ENCODE data around the gene SMAD7. TPM values are rescaled to one million over a fixed set of nuclear protein-coding genes. Genes with fewer than 3 reads are reported as not detected.

SMAD7 gene
- total and polyA plus RNA-seq, 2 experiments from 2014 or later, result 11.8 to 29.8 TPM

DNA sequence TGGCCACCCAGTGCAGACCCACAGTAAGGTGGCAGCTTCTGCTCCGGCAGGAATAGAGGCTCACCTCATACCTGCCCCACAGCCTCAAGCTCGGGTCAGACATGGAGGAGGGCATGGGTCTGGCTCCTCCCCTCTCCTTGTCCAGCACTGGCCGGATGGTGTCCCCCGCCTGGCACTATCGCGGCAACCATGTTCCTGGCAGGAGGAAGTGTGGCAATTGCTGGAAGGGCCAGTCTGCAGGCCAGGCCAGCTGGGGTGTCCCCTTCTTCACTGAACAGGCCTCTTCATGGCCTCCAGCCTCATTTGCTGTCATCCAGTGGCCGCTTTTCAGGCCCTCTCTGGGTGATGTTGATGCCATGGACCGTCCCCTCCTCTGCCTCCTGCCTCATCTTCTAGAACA lies 41.4 kb upstream of the SMAD7 start (continued):
- TF ChIP-seq, protein P1, sequence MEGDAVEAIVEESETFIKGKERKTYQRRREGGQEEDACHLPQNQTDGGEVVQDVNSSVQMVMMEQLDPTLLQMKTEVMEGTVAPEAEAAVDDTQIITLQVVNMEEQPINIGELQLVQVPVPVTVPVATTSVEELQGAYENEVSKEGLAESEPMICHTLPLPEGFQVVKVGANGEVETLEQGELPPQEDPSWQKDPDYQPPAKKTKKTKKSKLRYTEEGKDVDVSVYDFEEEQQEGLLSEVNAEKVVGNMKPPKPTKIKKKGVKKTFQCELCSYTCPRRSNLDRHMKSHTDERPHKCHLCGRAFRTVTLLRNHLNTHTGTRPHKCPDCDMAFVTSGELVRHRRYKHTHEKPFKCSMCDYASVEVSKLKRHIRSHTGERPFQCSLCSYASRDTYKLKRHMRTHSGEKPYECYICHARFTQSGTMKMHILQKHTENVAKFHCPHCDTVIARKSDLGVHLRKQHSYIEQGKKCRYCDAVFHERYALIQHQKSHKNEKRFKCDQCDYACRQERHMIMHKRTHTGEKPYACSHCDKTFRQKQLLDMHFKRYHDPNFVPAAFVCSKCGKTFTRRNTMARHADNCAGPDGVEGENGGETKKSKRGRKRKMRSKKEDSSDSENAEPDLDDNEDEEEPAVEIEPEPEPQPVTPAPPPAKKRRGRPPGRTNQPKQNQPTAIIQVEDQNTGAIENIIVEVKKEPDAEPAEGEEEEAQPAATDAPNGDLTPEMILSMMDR (conservative IDR thresholded peaks at IDR 0.05; ENCODE audit: low read depth in 2 of 2), result no peak
- TF ChIP-seq ZNF331 (CRISPR knock-in tag; IDR thresholded peaks at IDR 0.05; ENCODE audit: low read depth) (no peak), EZH2 (IDR thresholded peaks at IDR 0.05; ENCODE audit: low read depth, unreplicated experiment) (no peak)

DNA sequence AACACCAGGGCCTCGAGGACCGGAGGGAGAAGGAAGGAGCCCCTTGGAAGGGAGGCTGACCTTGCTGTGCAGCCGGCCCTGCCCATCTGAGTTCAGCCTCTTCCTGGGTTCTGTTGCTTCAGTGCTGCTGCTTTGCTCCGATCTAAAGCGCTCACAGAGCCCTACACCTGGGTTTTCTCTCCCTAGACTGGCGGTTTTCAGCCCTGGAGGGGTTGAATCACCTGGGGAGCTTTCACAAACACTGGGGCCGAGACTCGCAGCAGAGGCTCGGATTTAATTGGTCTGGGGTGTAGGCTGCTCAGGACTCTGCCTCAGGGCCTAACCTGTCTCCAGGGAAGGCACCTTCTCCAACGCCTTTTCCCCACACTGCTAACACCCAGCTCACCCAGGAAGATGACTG lies 40.9 kb upstream of the SMAD7 start:
- H3K36me3 Mint-ChIP-seq (ENCODE audit: low read depth), result no peaks in the 10 kb centered on the region
- H3K4me1 ChIP-seq (ENCODE audit: insufficient read depth), result no peaks in the 10 kb centered on the region
- H3K9me3 Mint-ChIP-seq, result peaks cover 4% of the 10 kb centered on the region; the same call in 2 of the 3 replicates
- no peak overlapping the region for H3K27ac Mint-ChIP-seq
- peaks cover 8% of the 10 kb centered on the region for H3K27me3 Mint-ChIP-seq (ENCODE audit: insufficient read depth, low read depth, poor library complexity)
- H3K79me2 ChIP-seq (replicated peaks; ENCODE audit: insufficient read depth), result no peaks in the 10 kb centered on the region
- H3K4me2 ChIP-seq, result no peak overlapping the region
- H2AFZ ChIP-seq, result no peak overlapping the region
- H3K4me1 Mint-ChIP-seq, result peaks cover 12% of the 10 kb centered on the region
- H3K9me2 ChIP-seq (ENCODE audit: insufficient read depth), result no peaks in the 10 kb centered on the region
- DNase-seq (ENCODE audit: low spot score), result no peak
- no peaks in the 10 kb centered on the region for H3F3A ChIP-seq (replicated peaks; ENCODE audit: low read depth)
- no peaks in the 10 kb centered on the region for H3K27me3 ChIP-seq (ENCODE audit: insufficient read depth)
- no peak overlapping the region for H3K4me3 ChIP-seq
- no peaks in the 10 kb centered on the region for H4K20me1 ChIP-seq (replicated peaks; ENCODE audit: insufficient read depth)
- TF ChIP-seq STAT1 (IDR thresholded peaks at IDR 0.05; ENCODE audit: unreplicated experiment) (no peak), EZH2 (IDR thresholded peaks at IDR 0.05; ENCODE audit: low read depth, unreplicated experiment) (no peak), CREB1 (CRISPR knock-in tag; IDR thresholded peaks at IDR 0.05; ENCODE audit: low read depth) (no peak), NANOG (IDR thresholded peaks at IDR 0.05; ENCODE audit: borderline replicate concordance) (no peak), ZNF114 (CRISPR knock-in tag; IDR thresholded peaks at IDR 0.05) (no peak), POLR2AphosphoS5 (IDR thresholded peaks at IDR 0.05; ENCODE audit: low read depth) (no peak), ZNF331 (CRISPR knock-in tag; IDR thresholded peaks at IDR 0.05; ENCODE audit: low read depth) (no peak), JUNB (IDR thresholded peaks at IDR 0.05; ENCODE audit: unreplicated experiment) (no peak), EZH2phosphoT487 (IDR thresholded peaks at IDR 0.05; ENCODE audit: unreplicated experiment) (no peak)
- TF ChIP-seq, protein P2, sequence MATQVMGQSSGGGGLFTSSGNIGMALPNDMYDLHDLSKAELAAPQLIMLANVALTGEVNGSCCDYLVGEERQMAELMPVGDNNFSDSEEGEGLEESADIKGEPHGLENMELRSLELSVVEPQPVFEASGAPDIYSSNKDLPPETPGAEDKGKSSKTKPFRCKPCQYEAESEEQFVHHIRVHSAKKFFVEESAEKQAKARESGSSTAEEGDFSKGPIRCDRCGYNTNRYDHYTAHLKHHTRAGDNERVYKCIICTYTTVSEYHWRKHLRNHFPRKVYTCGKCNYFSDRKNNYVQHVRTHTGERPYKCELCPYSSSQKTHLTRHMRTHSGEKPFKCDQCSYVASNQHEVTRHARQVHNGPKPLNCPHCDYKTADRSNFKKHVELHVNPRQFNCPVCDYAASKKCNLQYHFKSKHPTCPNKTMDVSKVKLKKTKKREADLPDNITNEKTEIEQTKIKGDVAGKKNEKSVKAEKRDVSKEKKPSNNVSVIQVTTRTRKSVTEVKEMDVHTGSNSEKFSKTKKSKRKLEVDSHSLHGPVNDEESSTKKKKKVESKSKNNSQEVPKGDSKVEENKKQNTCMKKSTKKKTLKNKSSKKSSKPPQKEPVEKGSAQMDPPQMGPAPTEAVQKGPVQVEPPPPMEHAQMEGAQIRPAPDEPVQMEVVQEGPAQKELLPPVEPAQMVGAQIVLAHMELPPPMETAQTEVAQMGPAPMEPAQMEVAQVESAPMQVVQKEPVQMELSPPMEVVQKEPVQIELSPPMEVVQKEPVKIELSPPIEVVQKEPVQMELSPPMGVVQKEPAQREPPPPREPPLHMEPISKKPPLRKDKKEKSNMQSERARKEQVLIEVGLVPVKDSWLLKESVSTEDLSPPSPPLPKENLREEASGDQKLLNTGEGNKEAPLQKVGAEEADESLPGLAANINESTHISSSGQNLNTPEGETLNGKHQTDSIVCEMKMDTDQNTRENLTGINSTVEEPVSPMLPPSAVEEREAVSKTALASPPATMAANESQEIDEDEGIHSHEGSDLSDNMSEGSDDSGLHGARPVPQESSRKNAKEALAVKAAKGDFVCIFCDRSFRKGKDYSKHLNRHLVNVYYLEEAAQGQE (IDR thresholded peaks at IDR 0.05; ENCODE audit: unreplicated experiment), result no peak
- TF ChIP-seq, protein P3, sequence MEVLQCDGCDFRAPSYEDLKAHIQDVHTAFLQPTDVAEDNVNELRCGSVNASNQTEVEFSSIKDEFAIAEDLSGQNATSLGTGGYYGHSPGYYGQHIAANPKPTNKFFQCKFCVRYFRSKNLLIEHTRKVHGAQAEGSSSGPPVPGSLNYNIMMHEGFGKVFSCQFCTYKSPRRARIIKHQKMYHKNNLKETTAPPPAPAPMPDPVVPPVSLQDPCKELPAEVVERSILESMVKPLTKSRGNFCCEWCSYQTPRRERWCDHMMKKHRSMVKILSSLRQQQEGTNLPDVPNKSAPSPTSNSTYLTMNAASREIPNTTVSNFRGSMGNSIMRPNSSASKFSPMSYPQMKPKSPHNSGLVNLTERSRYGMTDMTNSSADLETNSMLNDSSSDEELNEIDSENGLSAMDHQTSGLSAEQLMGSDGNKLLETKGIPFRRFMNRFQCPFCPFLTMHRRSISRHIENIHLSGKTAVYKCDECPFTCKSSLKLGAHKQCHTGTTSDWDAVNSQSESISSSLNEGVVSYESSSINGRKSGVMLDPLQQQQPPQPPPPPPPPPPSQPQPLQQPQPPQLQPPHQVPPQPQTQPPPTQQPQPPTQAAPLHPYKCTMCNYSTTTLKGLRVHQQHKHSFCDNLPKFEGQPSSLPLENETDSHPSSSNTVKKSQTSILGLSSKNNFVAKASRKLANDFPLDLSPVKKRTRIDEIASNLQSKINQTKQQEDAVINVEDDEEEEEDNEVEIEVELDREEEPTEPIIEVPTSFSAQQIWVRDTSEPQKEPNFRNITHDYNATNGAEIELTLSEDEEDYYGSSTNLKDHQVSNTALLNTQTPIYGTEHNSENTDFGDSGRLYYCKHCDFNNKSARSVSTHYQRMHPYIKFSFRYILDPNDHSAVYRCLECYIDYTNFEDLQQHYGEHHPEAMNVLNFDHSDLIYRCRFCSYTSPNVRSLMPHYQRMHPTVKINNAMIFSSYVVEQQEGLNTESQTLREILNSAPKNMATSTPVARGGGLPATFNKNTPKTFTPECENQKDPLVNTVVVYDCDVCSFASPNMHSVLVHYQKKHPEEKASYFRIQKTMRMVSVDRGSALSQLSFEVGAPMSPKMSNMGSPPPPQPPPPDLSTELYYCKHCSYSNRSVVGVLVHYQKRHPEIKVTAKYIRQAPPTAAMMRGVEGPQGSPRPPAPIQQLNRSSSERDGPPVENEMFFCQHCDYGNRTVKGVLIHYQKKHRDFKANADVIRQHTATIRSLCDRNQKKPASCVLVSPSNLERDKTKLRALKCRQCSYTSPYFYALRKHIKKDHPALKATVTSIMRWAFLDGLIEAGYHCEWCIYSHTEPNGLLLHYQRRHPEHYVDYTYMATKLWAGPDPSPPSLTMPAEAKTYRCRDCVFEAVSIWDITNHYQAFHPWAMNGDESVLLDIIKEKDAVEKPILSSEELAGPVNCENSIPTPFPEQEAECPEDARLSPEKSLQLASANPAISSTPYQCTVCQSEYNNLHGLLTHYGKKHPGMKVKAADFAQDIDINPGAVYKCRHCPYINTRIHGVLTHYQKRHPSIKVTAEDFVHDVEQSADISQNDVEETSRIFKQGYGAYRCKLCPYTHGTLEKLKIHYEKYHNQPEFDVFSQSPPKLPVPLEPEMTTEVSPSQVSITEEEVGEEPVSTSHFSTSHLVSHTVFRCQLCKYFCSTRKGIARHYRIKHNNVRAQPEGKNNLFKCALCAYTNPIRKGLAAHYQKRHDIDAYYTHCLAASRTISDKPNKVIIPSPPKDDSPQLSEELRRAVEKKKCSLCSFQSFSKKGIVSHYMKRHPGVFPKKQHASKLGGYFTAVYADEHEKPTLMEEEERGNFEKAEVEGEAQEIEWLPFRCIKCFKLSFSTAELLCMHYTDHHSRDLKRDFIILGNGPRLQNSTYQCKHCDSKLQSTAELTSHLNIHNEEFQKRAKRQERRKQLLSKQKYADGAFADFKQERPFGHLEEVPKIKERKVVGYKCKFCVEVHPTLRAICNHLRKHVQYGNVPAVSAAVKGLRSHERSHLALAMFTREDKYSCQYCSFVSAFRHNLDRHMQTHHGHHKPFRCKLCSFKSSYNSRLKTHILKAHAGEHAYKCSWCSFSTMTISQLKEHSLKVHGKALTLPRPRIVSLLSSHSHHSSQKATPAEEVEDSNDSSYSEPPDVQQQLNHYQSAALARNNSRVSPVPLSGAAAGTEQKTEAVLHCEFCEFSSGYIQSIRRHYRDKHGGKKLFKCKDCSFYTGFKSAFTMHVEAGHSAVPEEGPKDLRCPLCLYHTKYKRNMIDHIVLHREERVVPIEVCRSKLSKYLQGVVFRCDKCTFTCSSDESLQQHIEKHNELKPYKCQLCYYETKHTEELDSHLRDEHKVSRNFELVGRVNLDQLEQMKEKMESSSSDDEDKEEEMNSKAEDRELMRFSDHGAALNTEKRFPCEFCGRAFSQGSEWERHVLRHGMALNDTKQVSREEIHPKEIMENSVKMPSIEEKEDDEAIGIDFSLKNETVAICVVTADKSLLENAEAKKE (CRISPR knock-in tag; IDR thresholded peaks at IDR 0.05), result no peak
- TF ChIP-seq, protein P4, sequence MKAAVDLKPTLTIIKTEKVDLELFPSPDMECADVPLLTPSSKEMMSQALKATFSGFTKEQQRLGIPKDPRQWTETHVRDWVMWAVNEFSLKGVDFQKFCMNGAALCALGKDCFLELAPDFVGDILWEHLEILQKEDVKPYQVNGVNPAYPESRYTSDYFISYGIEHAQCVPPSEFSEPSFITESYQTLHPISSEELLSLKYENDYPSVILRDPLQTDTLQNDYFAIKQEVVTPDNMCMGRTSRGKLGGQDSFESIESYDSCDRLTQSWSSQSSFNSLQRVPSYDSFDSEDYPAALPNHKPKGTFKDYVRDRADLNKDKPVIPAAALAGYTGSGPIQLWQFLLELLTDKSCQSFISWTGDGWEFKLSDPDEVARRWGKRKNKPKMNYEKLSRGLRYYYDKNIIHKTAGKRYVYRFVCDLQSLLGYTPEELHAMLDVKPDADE (IDR thresholded peaks at IDR 0.05), result no peak
- no peak; the same call in 2 of the 3 replicates for ATAC-seq
- no peaks in the 10 kb centered on the region for H3K36me3 ChIP-seq (ENCODE audit: insufficient read depth)
- no peak overlapping the region for H3K4me3 Mint-ChIP-seq
- H3K27ac ChIP-seq (ENCODE audit: low read depth), result no peak overlapping the region
